WTC11 (cell line): Measurements from ENCODE around the gene STRIT1. TPM values are rescaled to one million over a fixed set of nuclear protein-coding genes. Genes with fewer than 3 reads are reported as not detected.
A peak's percentile ranks its signal among the peaks of the same experiment; 100 is the strongest.

ENCODE experiments used
- ATAC-seq: fragments of 200-7000 bp; cut with Tn5 transposase; 2 replicates; pipeline ENCODE4 v1.10.0; 2021; ENCODE audit warnings: mild to moderate bottlenecking, moderate library complexity
- CTCF ChIA-PET: fragments of 300-600 bp; sonication (Branson Sonifier 250); formaldehyde crosslinking; loops from one replicate; lab custom pipeline; 2021; ENCODE audit warnings: antibody characterized with exemption; lab: Charles Lee
- POLR2A ChIA-PET: fragments of 350-600 bp; sonication (Branson Sonifier 250); formaldehyde crosslinking; loops from one replicate; lab custom pipeline; 2021; ENCODE audit warnings: antibody characterized with exemption; lab: Charles Lee
- DNase-seq: peaks from one replicate; pipeline ENCODE4 v3.0.0; 2021; ENCODE audit warnings: low spot score
- H3K27ac Mint-ChIP-seq: 2 replicates; pipeline ENCODE4 v1.8.0; 2021; ENCODE audit warnings: mixed read lengths
- H3K27me3 Mint-ChIP-seq: 2 replicates; pipeline ENCODE4 v1.8.0; 2021; ENCODE audit warnings: low read depth, mild to moderate bottlenecking, moderate library complexity, mixed read lengths
- H3K36me3 Mint-ChIP-seq: 2 replicates; pipeline ENCODE4 v1.8.0; 2021; ENCODE audit warnings: mixed read lengths
- H3K4me1 Mint-ChIP-seq: 2 replicates; pipeline ENCODE4 v1.8.0; 2022; ENCODE audit warnings: mixed read lengths
- H3K4me3 Mint-ChIP-seq: 2 replicates; pipeline ENCODE4 v1.8.0; 2021; ENCODE audit warnings: mild to moderate bottlenecking, moderate library complexity, mixed read lengths
- H3K9me3 Mint-ChIP-seq: 2 replicates; pipeline ENCODE4 v1.8.0; 2021; ENCODE audit warnings: mixed read lengths
- CBFB ChIP-seq: sonication (generic); formaldehyde crosslinking; IDR thresholded peaks from 2 replicates; pipeline ENCODE4 v1.8.1; 2022; ENCODE audit warnings: mild to moderate bottlenecking, low read depth, missing genetic modification reagents
- ESRRA ChIP-seq: sonication (generic); formaldehyde crosslinking; IDR thresholded peaks from 2 replicates; pipeline ENCODE4 v1.8.1; 2022; ENCODE audit warnings: mild to moderate bottlenecking, missing genetic modification reagents, borderline replicate concordance
- GTF2I ChIP-seq: fragments of 250-450 bp; sonication (Bioruptor Pico); conservative IDR thresholded peaks from 2 replicates; pipeline ENCODE4 v1.4.0; 2021; ENCODE audit warnings: mild to moderate bottlenecking
- HMGA2 ChIP-seq: fragments of 250-450 bp; sonication (Bioruptor Pico); IDR thresholded peaks from 2 replicates; pipeline ENCODE4 v1.4.0; 2021; ENCODE audit warnings: mild to moderate bottlenecking, moderate library complexity
- MAX ChIP-seq: sonication (generic); formaldehyde crosslinking; IDR thresholded peaks from 2 replicates; pipeline ENCODE4 v1.8.0; 2022; ENCODE audit warnings: mild to moderate bottlenecking, missing genetic modification reagents
- MYBL2 ChIP-seq: sonication (generic); formaldehyde crosslinking; IDR thresholded peaks from 2 replicates; pipeline ENCODE4 v1.8.1; 2023; ENCODE audit warnings: mild to moderate bottlenecking, moderate library complexity, missing genetic modification reagents
- TP53 ChIP-seq: sonication (generic); formaldehyde crosslinking; IDR thresholded peaks from 2 replicates; pipeline ENCODE4 v1.8.1; 2023; ENCODE audit warnings: mild to moderate bottlenecking, missing genetic modification reagents
- ZBTB21 ChIP-seq: sonication (generic); formaldehyde crosslinking; IDR thresholded peaks from 2 replicates; pipeline ENCODE4 v1.8.1; 2023; ENCODE audit warnings: mild to moderate bottlenecking, missing genetic modification reagents, borderline replicate concordance
- ZMAT4 ChIP-seq: fragments of 250-450 bp; sonication (Bioruptor Pico); IDR thresholded peaks from 2 replicates; pipeline ENCODE4 v1.9.0; 2021; ENCODE audit warnings: mild to moderate bottlenecking
- ZNF121 ChIP-seq: sonication (generic); formaldehyde crosslinking; IDR thresholded peaks from 2 replicates; pipeline ENCODE4 v1.8.0; 2023; ENCODE audit warnings: missing genetic modification reagents
- ZNF219 ChIP-seq: sonication (generic); formaldehyde crosslinking; IDR thresholded peaks from 2 replicates; pipeline ENCODE4 v1.8.0; 2023; ENCODE audit warnings: missing genetic modification reagents, mild to moderate bottlenecking, borderline replicate concordance
- ZNF281 ChIP-seq: sonication (generic); formaldehyde crosslinking; IDR thresholded peaks from 2 replicates; pipeline ENCODE4 v1.8.0; 2023; ENCODE audit warnings: mild to moderate bottlenecking, missing genetic modification reagents
- ZNF423 ChIP-seq: fragments of 250-450 bp; sonication (Bioruptor Pico); IDR thresholded peaks from 2 replicates; pipeline ENCODE4 v2.1.2; 2022; ENCODE audit warnings: mild to moderate bottlenecking, moderate library complexity
- ZSCAN18 ChIP-seq: fragments of 250-450 bp; sonication (Bioruptor Pico); IDR thresholded peaks from 2 replicates; pipeline ENCODE4 v2.1.2; 2022; ENCODE audit warnings: mild to moderate bottlenecking, moderate library complexity
- total RNA-seq: library from RNA; stranded (reverse); gene quantifications from 3 replicates; pipeline ENCODE4 v1.2.3, GENCODE V29; 2021
- TF ChIP-seq, protein P1 (sequence below): fragments of 250-450 bp; sonication (Bioruptor Pico); IDR thresholded peaks from 2 replicates; pipeline ENCODE4 v1.9.0; 2021; ENCODE audit warnings: mild to moderate bottlenecking, borderline replicate concordance
- TF ChIP-seq, protein P2 (sequence below): sonication (generic); formaldehyde crosslinking; IDR thresholded peaks from 2 replicates; pipeline ENCODE4 v1.8.1; 2023; ENCODE audit warnings: mild to moderate bottlenecking, missing genetic modification reagents, moderate library complexity
- TF ChIP-seq, protein P3 (sequence below): sonication (generic); formaldehyde crosslinking; IDR thresholded peaks from 2 replicates; pipeline ENCODE4 v1.8.0; 2023; ENCODE audit warnings: missing genetic modification reagents, mild to moderate bottlenecking, borderline replicate concordance
- TF ChIP-seq, protein P4 (sequence below): sonication (generic); formaldehyde crosslinking; IDR thresholded peaks from 2 replicates; pipeline ENCODE4 v1.8.1; 2023; ENCODE audit warnings: mild to moderate bottlenecking, missing genetic modification reagents

STRIT1 gene
- total RNA-seq, 1 experiment from 2014 or later: 0.33 TPM

GRCh38 chr3:155270485-155271342 lies 22.8 kb downstream of the STRIT1 start:
- Mint-ChIP-seq H3K27ac (peak overlapping the region; percentile 29), H3K27me3 (no peaks in the 10 kb centered on the region), H3K36me3 (peaks cover 47% of the 10 kb centered on the region), H3K4me3 (no peak overlapping the region), H3K4me1 (peaks cover 20% of the 10 kb centered on the region), H3K9me3 (peaks cover 20% of the 10 kb centered on the region)
- ATAC-seq (peak; percentile 85), DNase-seq (peak; percentile 15)
- TF ChIP-seq ZNF219 (CRISPR knock-in tag) (no peak), HMGA2 (CRISPR knock-in tag) (no peak), MYBL2 (CRISPR knock-in tag) (no peak), ZNF423 (CRISPR knock-in tag) (no peak), CBFB (CRISPR knock-in tag) (no peak), GTF2I (CRISPR knock-in tag) (no peak), ZBTB21 (no peak), ZNF281 (CRISPR knock-in tag) (no peak), MAX (CRISPR knock-in tag) (no peak), TP53 (CRISPR knock-in tag) (no peak), ZMAT4 (CRISPR knock-in tag) (no peak), ZNF121 (CRISPR knock-in tag) (no peak), ZSCAN18 (CRISPR knock-in tag) (no peak), ESRRA (CRISPR knock-in tag) (no peak)
- TF ChIP-seq, protein P1, sequence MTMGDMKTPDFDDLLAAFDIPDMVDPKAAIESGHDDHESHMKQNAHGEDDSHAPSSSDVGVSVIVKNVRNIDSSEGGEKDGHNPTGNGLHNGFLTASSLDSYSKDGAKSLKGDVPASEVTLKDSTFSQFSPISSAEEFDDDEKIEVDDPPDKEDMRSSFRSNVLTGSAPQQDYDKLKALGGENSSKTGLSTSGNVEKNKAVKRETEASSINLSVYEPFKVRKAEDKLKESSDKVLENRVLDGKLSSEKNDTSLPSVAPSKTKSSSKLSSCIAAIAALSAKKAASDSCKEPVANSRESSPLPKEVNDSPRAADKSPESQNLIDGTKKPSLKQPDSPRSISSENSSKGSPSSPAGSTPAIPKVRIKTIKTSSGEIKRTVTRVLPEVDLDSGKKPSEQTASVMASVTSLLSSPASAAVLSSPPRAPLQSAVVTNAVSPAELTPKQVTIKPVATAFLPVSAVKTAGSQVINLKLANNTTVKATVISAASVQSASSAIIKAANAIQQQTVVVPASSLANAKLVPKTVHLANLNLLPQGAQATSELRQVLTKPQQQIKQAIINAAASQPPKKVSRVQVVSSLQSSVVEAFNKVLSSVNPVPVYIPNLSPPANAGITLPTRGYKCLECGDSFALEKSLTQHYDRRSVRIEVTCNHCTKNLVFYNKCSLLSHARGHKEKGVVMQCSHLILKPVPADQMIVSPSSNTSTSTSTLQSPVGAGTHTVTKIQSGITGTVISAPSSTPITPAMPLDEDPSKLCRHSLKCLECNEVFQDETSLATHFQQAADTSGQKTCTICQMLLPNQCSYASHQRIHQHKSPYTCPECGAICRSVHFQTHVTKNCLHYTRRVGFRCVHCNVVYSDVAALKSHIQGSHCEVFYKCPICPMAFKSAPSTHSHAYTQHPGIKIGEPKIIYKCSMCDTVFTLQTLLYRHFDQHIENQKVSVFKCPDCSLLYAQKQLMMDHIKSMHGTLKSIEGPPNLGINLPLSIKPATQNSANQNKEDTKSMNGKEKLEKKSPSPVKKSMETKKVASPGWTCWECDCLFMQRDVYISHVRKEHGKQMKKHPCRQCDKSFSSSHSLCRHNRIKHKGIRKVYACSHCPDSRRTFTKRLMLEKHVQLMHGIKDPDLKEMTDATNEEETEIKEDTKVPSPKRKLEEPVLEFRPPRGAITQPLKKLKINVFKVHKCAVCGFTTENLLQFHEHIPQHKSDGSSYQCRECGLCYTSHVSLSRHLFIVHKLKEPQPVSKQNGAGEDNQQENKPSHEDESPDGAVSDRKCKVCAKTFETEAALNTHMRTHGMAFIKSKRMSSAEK: no peak
- TF ChIP-seq, protein P2, sequence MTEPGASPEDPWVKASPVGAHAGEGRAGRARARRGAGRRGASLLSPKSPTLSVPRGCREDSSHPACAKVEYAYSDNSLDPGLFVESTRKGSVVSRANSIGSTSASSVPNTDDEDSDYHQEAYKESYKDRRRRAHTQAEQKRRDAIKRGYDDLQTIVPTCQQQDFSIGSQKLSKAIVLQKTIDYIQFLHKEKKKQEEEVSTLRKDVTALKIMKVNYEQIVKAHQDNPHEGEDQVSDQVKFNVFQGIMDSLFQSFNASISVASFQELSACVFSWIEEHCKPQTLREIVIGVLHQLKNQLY: no peak
- TF ChIP-seq, protein P3, sequence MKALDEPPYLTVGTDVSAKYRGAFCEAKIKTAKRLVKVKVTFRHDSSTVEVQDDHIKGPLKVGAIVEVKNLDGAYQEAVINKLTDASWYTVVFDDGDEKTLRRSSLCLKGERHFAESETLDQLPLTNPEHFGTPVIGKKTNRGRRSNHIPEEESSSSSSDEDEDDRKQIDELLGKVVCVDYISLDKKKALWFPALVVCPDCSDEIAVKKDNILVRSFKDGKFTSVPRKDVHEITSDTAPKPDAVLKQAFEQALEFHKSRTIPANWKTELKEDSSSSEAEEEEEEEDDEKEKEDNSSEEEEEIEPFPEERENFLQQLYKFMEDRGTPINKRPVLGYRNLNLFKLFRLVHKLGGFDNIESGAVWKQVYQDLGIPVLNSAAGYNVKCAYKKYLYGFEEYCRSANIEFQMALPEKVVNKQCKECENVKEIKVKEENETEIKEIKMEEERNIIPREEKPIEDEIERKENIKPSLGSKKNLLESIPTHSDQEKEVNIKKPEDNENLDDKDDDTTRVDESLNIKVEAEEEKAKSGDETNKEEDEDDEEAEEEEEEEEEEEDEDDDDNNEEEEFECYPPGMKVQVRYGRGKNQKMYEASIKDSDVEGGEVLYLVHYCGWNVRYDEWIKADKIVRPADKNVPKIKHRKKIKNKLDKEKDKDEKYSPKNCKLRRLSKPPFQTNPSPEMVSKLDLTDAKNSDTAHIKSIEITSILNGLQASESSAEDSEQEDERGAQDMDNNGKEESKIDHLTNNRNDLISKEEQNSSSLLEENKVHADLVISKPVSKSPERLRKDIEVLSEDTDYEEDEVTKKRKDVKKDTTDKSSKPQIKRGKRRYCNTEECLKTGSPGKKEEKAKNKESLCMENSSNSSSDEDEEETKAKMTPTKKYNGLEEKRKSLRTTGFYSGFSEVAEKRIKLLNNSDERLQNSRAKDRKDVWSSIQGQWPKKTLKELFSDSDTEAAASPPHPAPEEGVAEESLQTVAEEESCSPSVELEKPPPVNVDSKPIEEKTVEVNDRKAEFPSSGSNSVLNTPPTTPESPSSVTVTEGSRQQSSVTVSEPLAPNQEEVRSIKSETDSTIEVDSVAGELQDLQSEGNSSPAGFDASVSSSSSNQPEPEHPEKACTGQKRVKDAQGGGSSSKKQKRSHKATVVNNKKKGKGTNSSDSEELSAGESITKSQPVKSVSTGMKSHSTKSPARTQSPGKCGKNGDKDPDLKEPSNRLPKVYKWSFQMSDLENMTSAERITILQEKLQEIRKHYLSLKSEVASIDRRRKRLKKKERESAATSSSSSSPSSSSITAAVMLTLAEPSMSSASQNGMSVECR: no peak
- TF ChIP-seq, protein P4, sequence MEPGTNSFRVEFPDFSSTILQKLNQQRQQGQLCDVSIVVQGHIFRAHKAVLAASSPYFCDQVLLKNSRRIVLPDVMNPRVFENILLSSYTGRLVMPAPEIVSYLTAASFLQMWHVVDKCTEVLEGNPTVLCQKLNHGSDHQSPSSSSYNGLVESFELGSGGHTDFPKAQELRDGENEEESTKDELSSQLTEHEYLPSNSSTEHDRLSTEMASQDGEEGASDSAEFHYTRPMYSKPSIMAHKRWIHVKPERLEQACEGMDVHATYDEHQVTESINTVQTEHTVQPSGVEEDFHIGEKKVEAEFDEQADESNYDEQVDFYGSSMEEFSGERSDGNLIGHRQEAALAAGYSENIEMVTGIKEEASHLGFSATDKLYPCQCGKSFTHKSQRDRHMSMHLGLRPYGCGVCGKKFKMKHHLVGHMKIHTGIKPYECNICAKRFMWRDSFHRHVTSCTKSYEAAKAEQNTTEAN (CRISPR knock-in tag): no peak
- ChIA-PET POLR2A (no interaction called here), CTCF (no interaction called here)
